K562 (cell line): Measurements from ENCODE around the gene TEX30. TPM values are rescaled to one million over a fixed set of nuclear protein-coding genes. Genes with fewer than 3 reads are reported as not detected.

Experiments used
- CBFA2T2 ChIP-seq: fragments of 450-650 bp; conservative IDR thresholded peaks from 2 replicates; pipeline ENCODE4 v1.6.1; 2017; ENCODE audit warnings: mild to moderate bottlenecking
- FOXP1 ChIP-seq: sonication (generic); formaldehyde crosslinking; IDR thresholded peaks from 2 replicates; pipeline ENCODE4 v1.8.0; 2022; ENCODE audit warnings: mild to moderate bottlenecking, missing genetic modification reagents
- GABPB2 ChIP-seq: fragments of 250-450 bp; sonication (Bioruptor Pico); conservative IDR thresholded peaks from 2 replicates; pipeline ENCODE4 v1.5.1; 2021; ENCODE audit warnings: mild to moderate bottlenecking
- HES1 ChIP-seq: fragments of 450-650 bp; IDR thresholded peaks from 2 replicates; pipeline ENCODE4 v1.6.1; 2016; ENCODE audit warnings: low read depth, mild to moderate bottlenecking, moderate library complexity
- MBD2 ChIP-seq: sonication (generic); IDR thresholded peaks from 2 replicates; pipeline ENCODE4 v1.6.1; 2016; ENCODE audit warnings: low read depth, borderline replicate concordance
- MEF2D ChIP-seq: conservative IDR thresholded peaks from 2 replicates; pipeline ENCODE4 v1.6.1; 2016; ENCODE audit warnings: low read depth, missing genetic modification characterization, missing compliant biosample characterization
- MTA3 ChIP-seq: fragments of 450-650 bp; formaldehyde crosslinking; IDR thresholded peaks from 2 replicates; pipeline ENCODE4 v1.6.1; 2017; ENCODE audit warnings: mild to moderate bottlenecking, borderline replicate concordance
- NCOR1 ChIP-seq: fragments of 450-650 bp; IDR thresholded peaks from 2 replicates; pipeline ENCODE4 v1.6.1; 2016; ENCODE audit warnings: mild to moderate bottlenecking, moderate library complexity
- NFXL1 ChIP-seq: fragments of 450-650 bp; formaldehyde crosslinking; IDR thresholded peaks from 2 replicates; pipeline ENCODE4 v1.4.0; 2021; ENCODE audit warnings: mild to moderate bottlenecking
- NR3C1 ChIP-seq: sonication (generic); formaldehyde crosslinking; IDR thresholded peaks from 2 replicates; pipeline ENCODE4 v1.8.1; 2022; ENCODE audit warnings: missing genetic modification reagents
- NUFIP1 ChIP-seq: fragments of 450-650 bp; IDR thresholded peaks from 2 replicates; pipeline ENCODE4 v1.6.1; 2018; ENCODE audit not compliant: partially characterized antibody
- PRMT5 ChIP-seq: sonication (generic); formaldehyde crosslinking; IDR thresholded peaks from 2 replicates; pipeline ENCODE4 v1.5.0; 2020; ENCODE audit warnings: missing genetic modification reagents
- SLC30A9 ChIP-seq: fragments of 250-450 bp; sonication (Bioruptor Pico); IDR thresholded peaks from 2 replicates; pipeline ENCODE4 v1.8.0; 2022; ENCODE audit warnings: mild to moderate bottlenecking, moderate library complexity
- SMAD3 ChIP-seq: fragments of 450-650 bp; formaldehyde crosslinking; conservative IDR thresholded peaks from 2 replicates; pipeline ENCODE4 v1.4.0; 2020; ENCODE audit warnings: mild to moderate bottlenecking
- SMARCE1 ChIP-seq: fragments of 450-650 bp; IDR thresholded peaks from 2 replicates; pipeline ENCODE4 v1.7.1; 2016; ENCODE audit warnings: mild to moderate bottlenecking
- SREBF1 ChIP-seq: fragments of 150-350 bp; IDR thresholded peaks from 2 replicates; pipeline ENCODE4 v1.6.1; 2014; ENCODE audit warnings: antibody characterized with exemption, low read depth, low read length, borderline replicate concordance
- SRF ChIP-seq, 2 experiments: fragments of 250-450, 450-650 bp in 1 of 2; sonication (Bioruptor Pico) in 1 of 2; sonication (generic) in 1 of 2; formaldehyde crosslinking; IDR thresholded peaks; 2 replicates each; pipeline versions ENCODE4 v1.5.0 to v1.5.1; 2020 to 2022; ENCODE audit warnings: mild to moderate bottlenecking in 1 of 2, missing genetic modification reagents in 1 of 2
- U2AF2 ChIP-seq: fragments of 200-400 bp; formaldehyde crosslinking; optimal IDR thresholded peaks from 2 replicates; pipeline ENCODE3; 2017; ENCODE audit warnings: low read depth, mild to moderate bottlenecking, low read length
- VEZF1 ChIP-seq: fragments of 200-800 bp; sonication (Bioruptor generic); IDR thresholded peaks from 2 replicates; pipeline ENCODE4 v1.6.1; 2017; ENCODE audit warnings: missing genetic modification characterization, missing compliant biosample characterization
- XRCC5 ChIP-seq: fragments of 200-400 bp; formaldehyde crosslinking; IDR thresholded peaks from 2 replicates; pipeline ENCODE4 v1.6.1; 2017; ENCODE audit warnings: low read depth, mild to moderate bottlenecking, low read length
- YBX1 ChIP-seq: fragments of 450-650 bp; IDR thresholded peaks from 2 replicates; pipeline ENCODE4 v1.7.1; 2016; ENCODE audit warnings: mild to moderate bottlenecking
- ZBTB12 ChIP-seq: fragments of 250-450 bp; sonication (Bioruptor Pico); IDR thresholded peaks from 2 replicates; pipeline ENCODE4 v1.4.0; 2020
- ZNF347 ChIP-seq: fragments of 450-650 bp; formaldehyde crosslinking; IDR thresholded peaks from 2 replicates; pipeline ENCODE4 v1.4.0; 2020; ENCODE audit warnings: low read depth, mild to moderate bottlenecking, moderate library complexity
- ZNF444 ChIP-seq: fragments of 250-450 bp; sonication (Bioruptor Pico); IDR thresholded peaks from 2 replicates; pipeline ENCODE4 v1.4.0; 2020; ENCODE audit warnings: mild to moderate bottlenecking, moderate library complexity
- polyA plus RNA-seq, 8 experiments: library from polyadenylated mRNA; depleted of rRNA in 4 of 8; stranded (reverse) in 5 of 8; unstranded in 3 of 8; fragments of >200 nt; fragmentation: Nextera tagmentation in 2 of 8; fragmentation: Illumina TruSeq in 1 of 8; extraction: Ambion mirVana in 2 of 8; extraction: Trizol in 1 of 8; gene quantifications; 2 replicates each; pipeline versions ENCODE4 v1.2.1 to v1.2.3, GENCODE V29; 2011 to 2014; ENCODE audit warnings: inconsistent platforms in 1 of 8, missing spikeins in 1 of 8
- total RNA-seq, 7 experiments: library from RNA; depleted of rRNA in 6 of 7; stranded (reverse); fragments of >200 nt in 6 of 7; fragmentation: Illumina TruSeq in 2 of 7; extraction: Trizol in 2 of 7; gene quantifications; 2 replicates each; pipeline versions ENCODE4 v1.2.1 to v1.2.3, GENCODE V29; 2011 to 2021; ENCODE audit warnings: low replicate concordance in 1 of 7
- TF ChIP-seq, protein P1 (sequence below): fragments of 450-650 bp; formaldehyde crosslinking; IDR thresholded peaks from 2 replicates; pipeline ENCODE4 v1.4.0; 2022; ENCODE audit warnings: missing genetic modification characterization

Gene TEX30
- total and polyA plus RNA-seq, 9 of the 15 experiments (the other 6 are each of a cell fraction or from before 2014, with no cell fraction given) = 24.1 to 143 (median 37.3) TPM

GRCh38 chr13:102800145-102801041, 26.8 kb upstream of the TEX30 start (continued):
- no peak for TF ChIP-seq NFXL1 (CRISPR knock-in tag)
- TF ChIP-seq CBFA2T2 = no peak
- peak; percentile 83 for TF ChIP-seq NR3C1
- no peak for TF ChIP-seq ZNF444 (CRISPR knock-in tag)
- no peak for TF ChIP-seq SMARCE1
- TF ChIP-seq SLC30A9 (CRISPR knock-in tag) = no peak
- TF ChIP-seq ZBTB12 (CRISPR knock-in tag) = no peak
- no peak for TF ChIP-seq U2AF2
- TF ChIP-seq MTA3 = no peak; the same call in 1 of the 2 replicates
- TF ChIP-seq NUFIP1 = no peak
- no peak for TF ChIP-seq PRMT5
- no peak for TF ChIP-seq HES1
- TF ChIP-seq VEZF1 = 0 out of 2 replicates have a peak, but pooled peaks have one; percentile 42
- TF ChIP-seq NCOR1 = no peak
- TF ChIP-seq YBX1 = no peak
- TF ChIP-seq MEF2D (tag) = no peak
- TF ChIP-seq SRF (CRISPR knock-in tag; IDR thresholded peaks at IDR 0.05) = no peak
- no peak for TF ChIP-seq GABPB2 (CRISPR knock-in tag)
- no peak for TF ChIP-seq FOXP1 (CRISPR knock-in tag)
- TF ChIP-seq ZNF347 (CRISPR knock-in tag) = no peak
- peak; percentile 74 for TF ChIP-seq XRCC5
- TF ChIP-seq SMAD3 (CRISPR knock-in tag) = no peak
- TF ChIP-seq, protein P1, sequence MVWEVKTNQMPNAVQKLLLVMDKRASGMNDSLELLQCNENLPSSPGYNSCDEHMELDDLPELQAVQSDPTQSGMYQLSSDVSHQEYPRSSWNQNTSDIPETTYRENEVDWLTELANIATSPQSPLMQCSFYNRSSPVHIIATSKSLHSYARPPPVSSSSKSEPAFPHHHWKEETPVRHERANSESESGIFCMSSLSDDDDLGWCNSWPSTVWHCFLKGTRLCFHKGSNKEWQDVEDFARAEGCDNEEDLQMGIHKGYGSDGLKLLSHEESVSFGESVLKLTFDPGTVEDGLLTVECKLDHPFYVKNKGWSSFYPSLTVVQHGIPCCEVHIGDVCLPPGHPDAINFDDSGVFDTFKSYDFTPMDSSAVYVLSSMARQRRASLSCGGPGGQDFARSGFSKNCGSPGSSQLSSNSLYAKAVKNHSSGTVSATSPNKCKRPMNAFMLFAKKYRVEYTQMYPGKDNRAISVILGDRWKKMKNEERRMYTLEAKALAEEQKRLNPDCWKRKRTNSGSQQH (CRISPR knock-in tag) = no peak
- no peak for TF ChIP-seq MBD2
- no peak for TF ChIP-seq SREBF1
